Activated CD4-positive, alpha-beta T cell treated with anti-CD3 and anti-CD28 coated beads, Interleukin-2, amount 10 ng/mL, durations not matched to agents 7 days and 5 days (primary cell): Measurements from ENCODE around the gene HSF2BP. TPM values are rescaled to one million over a fixed set of nuclear protein-coding genes. Genes with fewer than 3 reads are reported as not detected.
"Not testable (repeated sequence)": the region's sequence is repeated elsewhere in the genome, so short reads cannot be mapped to it uniquely, and the experiment has no call there.

Experiments
- CTCF ChIA-PET: fragments of 350-600 bp; sonication (Branson Sonifier 250); formaldehyde crosslinking; loops from one replicate; lab custom pipeline; 2021; ENCODE audit warnings: antibody characterized with exemption; lab: Charles Lee
- POLR2A ChIA-PET: fragments of 350-600 bp; sonication (Branson Sonifier 250); formaldehyde crosslinking; loops from one replicate; lab custom pipeline; 2021; ENCODE audit warnings: antibody characterized with exemption; lab: Charles Lee
- DNase-seq: peaks from one replicate; pipeline ENCODE4 v3.0.0-alpha.2; 2020
- H3K27ac Mint-ChIP-seq: one replicate; pipeline ENCODE4 v1.8.0; 2021; ENCODE audit warnings: mild to moderate bottlenecking, moderate library complexity, mixed read lengths
- H3K27me3 Mint-ChIP-seq: one replicate; pipeline ENCODE4 v1.8.0; 2021; ENCODE audit warnings: mixed read lengths
- H3K36me3 Mint-ChIP-seq: one replicate; pipeline ENCODE4 v1.8.0; 2021; ENCODE audit warnings: low read depth, mixed read lengths
- H3K4me1 Mint-ChIP-seq: one replicate; pipeline ENCODE4 v1.8.0; 2021; ENCODE audit warnings: mixed read lengths
- H3K4me3 Mint-ChIP-seq: one replicate; pipeline ENCODE4 v1.8.0; 2021; ENCODE audit warnings: mild to moderate bottlenecking, moderate library complexity, mixed read lengths
- H3K9me3 Mint-ChIP-seq: one replicate; pipeline ENCODE4 v1.8.0; 2021; ENCODE audit warnings: mixed read lengths
- total RNA-seq, 2 experiments: library from RNA; stranded (reverse); gene quantifications; one replicate each; pipeline ENCODE4 v1.2.3, GENCODE V29; 2021

HSF2BP gene
- total RNA-seq, result under 1 TPM; 0.56 to 0.72 TPM

DNA sequence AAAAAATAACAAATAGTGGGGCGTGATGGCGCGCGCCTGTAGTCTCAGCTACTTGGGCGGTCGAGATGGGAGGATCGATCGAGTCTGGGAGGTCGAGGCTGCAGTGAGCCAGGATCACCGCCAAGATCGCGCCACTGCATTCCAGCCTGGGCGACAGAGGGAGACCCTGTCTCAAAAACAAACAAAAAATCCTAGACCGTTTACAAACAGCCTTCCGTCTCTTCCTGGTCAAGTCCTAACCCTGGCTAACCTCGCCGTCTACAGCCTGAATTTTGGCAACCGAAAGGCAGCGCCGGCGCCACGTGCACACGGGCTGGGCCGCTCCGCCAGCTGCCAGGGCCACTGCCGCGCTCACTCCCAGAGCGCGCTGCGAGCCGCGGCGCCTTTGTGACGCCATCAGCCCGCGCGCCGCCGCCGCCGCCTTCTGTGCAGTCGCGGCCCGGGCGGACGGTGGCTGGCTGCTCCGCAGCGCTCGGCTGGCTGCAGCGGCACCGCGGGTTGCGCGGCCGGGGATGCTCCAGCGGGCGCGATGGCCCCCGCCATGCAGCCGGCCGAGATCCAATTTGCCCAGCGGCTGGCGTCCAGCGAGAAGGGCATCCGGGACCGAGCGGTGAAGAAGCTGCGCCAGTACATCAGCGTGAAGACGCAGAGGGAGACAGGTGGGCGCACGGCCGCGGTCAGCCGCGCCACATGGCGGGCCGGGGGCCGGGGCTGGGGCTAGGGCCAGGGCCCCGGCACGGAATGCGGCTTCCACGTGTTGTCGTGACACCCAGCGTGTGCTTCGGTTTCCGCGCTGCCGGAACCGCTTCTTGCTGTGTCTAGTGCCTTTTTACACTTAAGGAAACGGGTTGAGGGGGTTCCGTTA lies at the start of gene HSF2BP, which contains the start of gene RRP1B:
TSS of gene HSF2BP (minus strand) at position 353 of the 865 bp plus-strand sequence. CDS start 1,392 bp downstream, outside the sequence.
TSS of gene RRP1B (plus strand) at position 425 of the 865 bp plus-strand sequence. CDS start at position 530, 105 bp downstream.
- POLR2A ChIA-PET, result interaction anchor here (0.8 kb wide), 1 partner anchor 41 kb away, joined by 3 read pairs; no protein-coding TSS in a partner anchor

DNA sequence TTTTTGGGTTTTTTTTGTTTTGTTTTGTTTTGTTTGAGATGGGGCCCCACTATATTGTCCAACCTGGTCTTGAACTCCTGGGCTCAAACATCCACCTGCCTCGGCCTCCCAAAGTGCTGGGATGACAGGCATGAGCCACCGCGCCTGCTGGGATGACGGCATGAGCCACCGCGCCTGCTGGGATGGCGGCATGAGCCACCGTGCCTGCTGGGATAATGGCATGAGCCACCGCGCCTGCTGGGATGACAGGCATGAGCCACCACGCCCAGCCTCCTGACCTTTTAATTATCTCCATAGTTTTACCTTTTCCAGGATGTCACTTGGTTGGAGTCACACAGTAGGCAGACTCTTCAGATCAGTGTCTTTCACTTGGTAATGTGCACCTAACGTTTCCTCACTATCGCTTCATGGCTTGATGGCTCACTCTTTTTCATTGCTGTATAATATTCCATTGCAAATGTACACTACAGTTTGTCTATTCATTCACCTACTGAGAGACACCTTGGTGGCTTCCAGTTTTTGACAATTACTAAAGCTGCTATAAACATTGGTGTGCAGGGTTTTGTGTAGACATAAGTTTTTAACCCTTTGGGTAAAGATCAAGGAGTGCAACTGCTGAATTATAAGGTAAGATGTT lies 49.6 kb upstream of the HSF2BP start:
- POLR2A ChIA-PET, result interaction anchor here (0.5 kb wide), 1 partner anchor 14 kb away, joined by 4 read pairs; no protein-coding TSS in a partner anchor
- CTCF ChIA-PET, result no interaction called here
- no peak for DNase-seq
- Mint-ChIP-seq H3K9me3 (no peaks in the 10 kb centered on the region), H3K4me3 (no peak overlapping the region), H3K27ac (no peak overlapping the region), H3K4me1 (no peaks in the 10 kb centered on the region), H3K27me3 (peaks cover 14% of the 10 kb centered on the region), H3K36me3 (no peaks in the 10 kb centered on the region)

More for the DNA sequence above, at the start of gene HSF2BP, which contains the start of gene RRP1B:
- H3K27me3 Mint-ChIP-seq, result no peaks in the 10 kb centered on the region
- H3K9me3 Mint-ChIP-seq, result no peaks in the 10 kb centered on the region
- H3K4me1 Mint-ChIP-seq, result peaks cover 50% of the 10 kb centered on the region
- peak within 1 kb of the TSS; percentile 97 for H3K27ac Mint-ChIP-seq
- peaks cover 33% of the 10 kb centered on the region for H3K36me3 Mint-ChIP-seq
- peak; percentile 73 for DNase-seq
- CTCF ChIA-PET, result no interaction called here
- H3K4me3 Mint-ChIP-seq, result peak within 1 kb of the TSS; percentile 98

DNA sequence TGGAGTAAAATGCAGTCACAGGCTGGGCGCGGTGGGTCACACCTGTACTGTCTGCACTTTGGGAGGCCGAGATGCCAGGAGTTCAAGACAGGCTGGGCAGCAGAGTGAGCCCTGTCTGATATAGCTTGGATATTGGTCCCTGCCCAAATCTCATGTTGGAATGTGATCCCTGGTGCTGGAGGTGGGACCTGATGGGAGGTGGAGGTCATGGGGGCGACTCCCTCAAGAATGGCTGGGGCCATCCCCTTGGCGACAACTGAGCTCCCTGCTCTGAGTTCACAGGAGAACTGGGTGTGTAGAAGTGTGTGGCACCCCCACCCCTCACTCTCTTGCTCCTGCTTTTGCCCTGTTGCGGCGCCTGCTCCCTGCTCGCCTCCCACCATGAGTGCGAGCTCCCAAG lies 48.2 kb upstream of the HSF2BP start:
- Mint-ChIP-seq H3K27ac (no peak overlapping the region), H3K36me3 (no peaks in the 10 kb centered on the region), H3K4me1 (peaks cover 9% of the 10 kb centered on the region), H3K4me3 (no peak overlapping the region), H3K27me3 (peaks cover 10% of the 10 kb centered on the region), H3K9me3 (no peaks in the 10 kb centered on the region)
- CTCF ChIA-PET, result interaction anchor here (0.9 to 1.4 kb wide), 2 partner anchors 10 to 15 kb away, joined by 4 to 5 read pairs; no protein-coding TSS in a partner anchor
- POLR2A ChIA-PET, result interaction anchor here (0.5 kb wide), 1 partner anchor 27 kb away, joined by 5 read pairs; no protein-coding TSS in a partner anchor
- DNase-seq, result no peak

DNA sequence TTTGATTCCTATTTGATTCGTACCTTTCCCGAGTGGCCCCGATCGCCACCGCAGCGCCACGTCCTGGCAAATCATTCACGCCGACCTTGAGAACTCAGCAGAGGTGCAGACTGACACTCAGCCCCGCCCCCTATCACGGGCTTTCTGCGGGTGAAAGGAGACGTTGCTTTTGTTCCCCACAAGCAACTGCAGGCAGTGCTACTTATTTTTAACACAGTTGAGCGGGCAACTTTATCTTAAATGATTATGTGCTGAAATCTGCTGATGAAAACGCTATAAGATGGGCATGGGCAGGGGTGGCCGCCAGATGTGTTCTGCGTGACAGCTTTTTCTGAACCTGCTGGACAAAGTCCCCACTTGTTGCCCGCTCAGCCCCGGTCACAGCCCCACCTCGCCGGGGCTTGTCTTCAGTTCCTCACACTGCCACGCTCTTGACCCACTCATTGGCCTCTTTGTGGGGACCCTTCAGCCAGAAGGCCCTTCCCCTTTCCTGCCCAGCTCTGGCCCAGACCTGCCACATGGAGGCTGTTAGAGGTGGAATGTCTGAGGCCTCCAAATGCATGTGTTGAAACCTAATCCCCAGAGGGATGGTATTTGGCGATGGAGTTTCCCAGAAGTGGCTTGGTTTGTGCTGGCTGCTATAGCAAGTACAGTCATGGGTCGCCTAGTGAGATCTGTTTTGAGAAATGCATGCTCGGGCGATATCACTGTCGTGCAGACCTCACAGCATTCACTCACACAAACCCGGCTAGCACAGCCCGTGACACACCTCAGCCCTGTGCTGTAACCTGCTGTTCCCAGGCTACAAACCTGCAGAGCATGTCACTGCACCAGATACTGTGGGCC lies 44.0 kb upstream of the HSF2BP start:
- Mint-ChIP-seq H3K27ac (peak overlapping the region; percentile 54), H3K27me3 (no peaks in the 10 kb centered on the region), H3K4me1 (peaks cover 26% of the 10 kb centered on the region), H3K36me3 (no peaks in the 10 kb centered on the region), H3K9me3 (no peaks in the 10 kb centered on the region), H3K4me3 (peak overlapping the region; percentile 22)
- POLR2A ChIA-PET, result no interaction called here
- CTCF ChIA-PET, result no interaction called here
- peak; percentile 49 for DNase-seq

DNA sequence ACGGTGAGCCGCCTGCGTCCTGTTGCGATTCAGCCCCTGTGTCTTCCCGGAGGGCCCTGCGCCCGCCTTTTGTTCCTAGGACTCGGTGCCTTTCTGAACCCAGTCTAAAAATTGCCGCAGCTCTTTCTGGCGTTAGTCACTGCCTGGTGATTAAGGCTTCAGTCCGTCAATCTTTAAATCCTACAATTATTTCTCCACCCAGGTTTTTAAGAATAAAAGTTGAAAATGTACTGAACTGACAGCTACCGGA lies 43.4 kb upstream of the HSF2BP start:
- Mint-ChIP-seq H3K9me3 (no peaks in the 10 kb centered on the region), H3K27me3 (no peaks in the 10 kb centered on the region), H3K4me3 (peak overlapping the region; percentile 22), H3K4me1 (peaks cover 31% of the 10 kb centered on the region), H3K36me3 (peaks cover 2% of the 10 kb centered on the region), H3K27ac (no peak overlapping the region)
- POLR2A ChIA-PET, result no interaction called here
- CTCF ChIA-PET, result no interaction called here
- no peak for DNase-seq

DNA sequence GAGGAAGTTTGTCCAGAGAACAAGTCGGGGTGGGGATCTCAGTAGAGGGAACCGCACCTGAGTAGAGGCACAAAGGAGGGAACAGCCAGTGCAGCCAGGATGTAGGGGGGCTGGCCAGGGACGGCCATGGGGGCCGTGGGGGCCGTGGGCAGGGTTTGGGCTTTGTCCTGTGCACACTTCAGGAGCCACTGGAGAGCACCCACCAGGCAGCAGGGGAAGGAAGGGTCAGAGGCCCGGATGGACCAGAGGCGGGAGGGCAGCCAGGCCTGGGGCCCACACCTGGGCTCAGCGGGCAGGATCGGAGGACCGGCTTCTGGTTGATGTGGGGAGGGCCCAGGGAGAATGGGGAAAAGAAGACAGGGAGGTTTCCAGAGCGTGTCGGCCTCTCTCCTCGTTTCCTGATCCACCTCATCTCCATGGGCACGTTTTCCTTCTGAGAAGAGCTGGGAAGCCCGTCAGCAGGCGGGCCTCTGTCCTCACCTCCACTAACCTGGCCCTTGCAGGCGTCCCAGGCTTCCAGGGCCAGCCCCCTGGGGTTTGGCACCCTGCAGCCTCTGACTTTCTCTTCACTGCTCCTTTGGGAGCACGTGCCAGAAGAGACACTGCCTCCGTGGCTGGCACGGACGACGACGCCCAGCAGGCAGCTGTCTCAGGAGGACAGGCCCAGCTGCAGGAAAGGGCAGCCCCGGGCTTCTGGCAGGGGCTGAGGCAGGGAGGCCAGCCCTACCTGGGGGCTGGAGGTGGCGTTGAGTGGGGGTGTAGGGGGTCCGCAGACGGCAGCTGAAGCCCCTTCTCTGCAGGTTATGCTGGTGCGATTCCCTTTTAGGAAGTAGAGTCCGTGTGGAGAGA lies 42.9 kb upstream of the HSF2BP start:
- H3K36me3 Mint-ChIP-seq, result peaks cover 5% of the 10 kb centered on the region

DNA sequence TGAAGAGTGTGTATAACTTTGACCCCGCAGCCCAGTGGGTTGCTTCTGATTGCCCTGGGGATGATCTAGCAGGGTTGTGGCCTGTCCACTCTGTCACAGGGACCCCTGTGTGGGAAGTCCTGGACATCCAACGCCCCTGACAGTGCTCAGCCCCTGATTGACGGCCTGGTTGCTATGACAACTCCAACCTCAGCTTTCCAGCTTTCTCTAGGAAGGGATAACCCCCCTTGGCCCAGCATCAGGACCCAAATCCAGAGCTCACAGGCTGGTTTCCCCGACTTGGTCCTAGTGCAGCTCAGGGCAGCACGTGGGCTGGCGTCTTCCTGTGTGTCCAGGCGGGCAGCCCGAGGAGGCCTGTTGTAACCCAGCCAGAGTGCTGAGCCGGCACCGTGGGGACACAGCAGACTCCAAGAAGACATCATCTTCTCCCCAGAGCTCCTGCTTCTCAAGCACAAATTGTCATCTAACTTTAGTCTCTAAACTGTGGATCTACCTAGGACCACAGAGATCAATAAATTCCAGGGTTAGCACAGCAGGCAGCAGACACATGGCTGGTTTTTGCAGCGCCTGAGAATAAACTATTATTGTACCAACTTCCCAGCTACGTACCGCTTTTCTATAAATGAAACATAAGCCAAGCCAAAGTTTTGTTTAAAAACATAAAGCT lies 40.8 kb upstream of the HSF2BP start:
- no peaks in the 10 kb centered on the region for H3K9me3 Mint-ChIP-seq
- H3K4me3 Mint-ChIP-seq, result no peak overlapping the region
- peaks cover 41% of the 10 kb centered on the region for H3K4me1 Mint-ChIP-seq
- POLR2A ChIA-PET, result no interaction called here
- no peak overlapping the region for H3K27ac Mint-ChIP-seq
- CTCF ChIA-PET, result interaction anchor here (0.7 to 1.0 kb wide), 3 partner anchors 10 to 131 kb away, joined by 3 read pairs; no protein-coding TSS in a partner anchor
- H3K36me3 Mint-ChIP-seq, result peaks cover 20% of the 10 kb centered on the region
- no peaks in the 10 kb centered on the region for H3K27me3 Mint-ChIP-seq
- DNase-seq, result no peak

More for the DNA sequence above, 42.9 kb upstream of the HSF2BP start:
- H3K27ac Mint-ChIP-seq, result no peak overlapping the region
- DNase-seq, result no peak
- no peaks in the 10 kb centered on the region for H3K9me3 Mint-ChIP-seq
- no peak overlapping the region for H3K4me3 Mint-ChIP-seq
- peaks cover 36% of the 10 kb centered on the region for H3K4me1 Mint-ChIP-seq
- no peaks in the 10 kb centered on the region for H3K27me3 Mint-ChIP-seq
- ChIA-PET POLR2A (no interaction called here), CTCF (no interaction called here)

DNA sequence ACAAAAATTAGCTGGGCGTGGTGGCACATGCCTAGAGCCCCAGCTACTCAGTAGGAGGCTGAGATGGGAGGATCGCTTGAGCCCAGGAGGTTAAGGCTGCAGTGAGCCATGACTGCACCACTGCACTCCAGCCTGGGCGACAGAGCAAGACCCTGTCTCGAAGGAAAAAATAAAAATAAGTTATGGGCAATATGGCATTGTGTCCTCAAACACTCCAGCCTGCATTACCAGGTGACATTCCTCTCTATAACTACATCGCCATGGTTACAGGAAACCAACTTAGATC lies 40.1 kb upstream of the HSF2BP start:
- H3K27ac Mint-ChIP-seq, H3K9me3 Mint-ChIP-seq, DNase-seq, H3K4me3 Mint-ChIP-seq, POLR2A ChIA-PET, H3K27me3 Mint-ChIP-seq: not testable (repeated sequence)
- CTCF ChIA-PET, result interaction anchor here (0.7 kb wide), 1 partner anchor 132 kb away, joined by 3 read pairs; no protein-coding TSS in a partner anchor
- peaks cover 41% of the 10 kb centered on the region for H3K4me1 Mint-ChIP-seq
- peaks cover 23% of the 10 kb centered on the region for H3K36me3 Mint-ChIP-seq

DNA sequence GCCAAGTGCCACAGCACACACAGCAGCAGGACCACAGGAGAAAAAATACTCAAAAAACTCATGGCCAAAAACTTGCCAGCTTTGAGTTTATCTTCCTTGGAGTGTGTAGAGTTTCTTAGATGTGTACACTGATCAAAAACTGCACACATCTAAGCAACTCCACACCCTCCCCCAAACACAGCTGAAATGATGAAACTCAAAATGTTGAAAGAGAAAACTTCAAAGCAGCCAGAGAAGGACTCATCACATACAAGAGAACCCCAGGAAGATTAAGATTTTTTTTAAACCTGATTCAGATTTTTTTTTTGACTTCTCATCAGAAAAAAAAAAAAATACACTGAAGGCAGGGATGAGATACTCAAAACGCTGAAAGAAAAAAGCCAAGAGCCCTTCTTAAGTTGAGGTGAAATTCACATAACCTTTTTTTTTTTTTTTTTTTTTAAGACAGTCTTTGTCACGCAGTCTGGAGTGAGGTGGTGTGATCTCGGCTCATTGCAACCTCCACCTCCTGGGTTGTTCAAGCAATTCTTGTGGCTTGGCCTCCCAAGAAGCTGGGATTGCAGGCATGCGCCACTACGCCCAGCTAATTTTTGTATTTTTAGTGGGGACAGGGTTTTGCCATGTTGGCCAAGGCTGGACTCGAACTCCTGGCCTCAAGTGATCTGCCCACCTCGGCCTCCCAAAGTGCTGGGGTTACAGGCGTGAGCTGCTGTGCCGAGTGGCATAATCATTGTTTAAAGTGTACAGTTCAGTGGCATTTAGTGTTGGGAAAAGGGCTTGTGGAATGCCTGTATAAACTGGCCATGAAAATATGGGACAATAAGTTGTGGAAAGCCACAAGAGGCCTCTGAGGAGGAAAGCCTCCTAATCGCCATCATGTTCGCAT lies 38.7 kb upstream of the HSF2BP start:
- ChIA-PET POLR2A (no interaction called here), CTCF (interaction anchor here (0.6 to 0.9 kb wide), 2 partner anchors 9 to 52 kb away, joined by 3 to 5 read pairs; no protein-coding TSS in a partner anchor)
- Mint-ChIP-seq H3K4me3 (no peak overlapping the region), H3K27me3 (no peaks in the 10 kb centered on the region), H3K27ac (peak overlapping the region; percentile 62), H3K36me3 (peaks cover 23% of the 10 kb centered on the region), H3K9me3 (no peaks in the 10 kb centered on the region), H3K4me1 (peaks cover 36% of the 10 kb centered on the region)
- DNase-seq, result peak; percentile 34

DNA sequence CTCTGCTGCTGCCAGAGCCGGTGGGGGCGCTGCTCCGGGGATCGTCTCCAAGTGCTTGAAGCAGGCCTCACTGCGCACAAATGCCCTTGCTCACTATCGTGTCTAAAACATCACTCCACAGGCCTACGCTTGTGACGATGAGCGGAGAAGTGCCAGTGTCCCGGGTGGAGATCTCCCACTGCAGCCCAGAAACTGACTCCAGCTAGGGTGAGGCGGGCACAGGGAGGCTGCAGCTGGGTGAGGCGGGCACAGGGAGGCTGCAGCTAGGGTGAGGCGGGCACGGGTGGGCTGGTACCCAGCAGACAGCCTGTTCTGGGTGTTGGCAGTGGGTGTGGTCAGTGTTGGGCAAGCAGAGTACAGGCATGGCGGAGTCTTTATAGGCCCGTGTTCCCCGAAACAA lies 36.9 kb upstream of the HSF2BP start:
- CTCF ChIA-PET, result no interaction called here
- H3K27ac Mint-ChIP-seq, result no peak overlapping the region
- H3K4me3 Mint-ChIP-seq, result no peak overlapping the region
- H3K27me3 Mint-ChIP-seq, result no peaks in the 10 kb centered on the region
- H3K9me3 Mint-ChIP-seq, result no peaks in the 10 kb centered on the region
- POLR2A ChIA-PET, result no interaction called here
- H3K36me3 Mint-ChIP-seq, result peaks cover 26% of the 10 kb centered on the region
- no peak for DNase-seq
- peaks cover 26% of the 10 kb centered on the region for H3K4me1 Mint-ChIP-seq
